Smooth muscle cell (in vitro differentiated cells): ENCODE measurements around the gene SMU1. TPM values are rescaled to one million over a fixed set of nuclear protein-coding genes. Genes with fewer than 3 reads are reported as not detected.

Source experiments
- DNase-seq: peaks from one replicate; lab custom pipeline; 2025; ENCODE audit not compliant: unreplicated experiment; lab: John Stamatoyannopoulos, UW
- H2AFZ ChIP-seq: fragments of 200-600 bp; sonication (generic); 2 replicates; pipeline ENCODE4 v1.6.0; 2016; ENCODE audit warnings: antibody characterized with exemption, low read depth, mild to moderate bottlenecking
- H3F3A ChIP-seq: fragments of 200-600 bp; sonication (generic); 2 replicates; pipeline ENCODE4 v1.6.0; 2017; ENCODE audit warnings: antibody characterized with exemption, low read depth
- H3K27ac ChIP-seq: fragments of 200-600 bp; sonication (generic); 2 replicates; pipeline ENCODE4 v1.5.1; 2016; ENCODE audit warnings: low read depth, mild to moderate bottlenecking
- H3K27me3 ChIP-seq: fragments of 200-600 bp; sonication (generic); 2 replicates; pipeline ENCODE4 v1.6.1; 2016; ENCODE audit warnings: low read depth, mild to moderate bottlenecking
- H3K36me3 ChIP-seq: fragments of 200-600 bp; sonication (generic); 2 replicates; pipeline ENCODE4 v1.5.1; 2016; ENCODE audit warnings: low read depth
- H3K4me1 ChIP-seq: fragments of 200-600 bp; sonication (generic); 2 replicates; pipeline ENCODE4 v1.5.1; 2016; ENCODE audit warnings: low read depth
- H3K4me2 ChIP-seq: fragments of 200-600 bp; sonication (generic); 2 replicates; pipeline ENCODE4 v1.6.0; 2016; ENCODE audit warnings: mild to moderate bottlenecking
- H3K4me3 ChIP-seq: fragments of 200-600 bp; sonication (generic); 2 replicates; pipeline ENCODE4 v1.5.1; 2016; ENCODE audit warnings: mild to moderate bottlenecking
- H3K79me2 ChIP-seq: fragments of 200-600 bp; sonication (generic); 2 replicates; pipeline ENCODE4 v1.6.0; 2016; ENCODE audit warnings: low read depth, mild to moderate bottlenecking
- H3K9ac ChIP-seq: fragments of 200-600 bp; sonication (generic); 2 replicates; pipeline ENCODE4 v1.6.0; 2016; ENCODE audit warnings: low read depth
- H3K9me3 ChIP-seq: fragments of 200-600 bp; sonication (generic); replicated peaks from 2 replicates; pipeline ENCODE4 v1.5.1; 2016; ENCODE audit warnings: low read depth
- H4K20me1 ChIP-seq: fragments of 200-600 bp; sonication (generic); 2 replicates; pipeline ENCODE4 v1.6.0; 2016; ENCODE audit warnings: low read depth
- CTCF ChIP-seq: fragments of 200-600 bp; sonication (generic); IDR thresholded peaks from 2 replicates; pipeline ENCODE4 v1.5.1; 2017; ENCODE audit warnings: borderline replicate concordance, mild to moderate bottlenecking, antibody characterized with exemption; ENCODE audit not compliant: insufficient read depth, poor library complexity, severe bottlenecking
- WGBS: methylation state at CpG from one replicate; pipeline ENCODE4 v1.1.7; 2016; ENCODE audit warnings: low lambda C conversion rate; 5-methylcytosine and 5-hydroxymethylcytosine counted together
- polyA plus RNA-seq: library from polyadenylated mRNA; unstranded; fragments of >200 nt; fragmentation: Nextera tagmentation; extraction: Ambion mirVana; gene quantifications from 2 replicates; pipeline ENCODE4 v1.2.1, GENCODE V29; 2016
- total RNA-seq: library from RNA; depleted of rRNA; stranded (reverse); fragments of >200 nt; gene quantifications from 2 replicates; pipeline ENCODE4 v1.2.3, GENCODE V29; 2014

Gene SMU1
- total and polyA plus RNA-seq, 2 experiments from 2014 or later: 15.1 to 17.4 TPM

- H4K20me1 ChIP-seq: no peaks in the 10 kb centered on the region
- H3K4me3 ChIP-seq: no peak overlapping the region
- no peaks in the 10 kb centered on the region for H3K79me2 ChIP-seq
- peaks cover 11% of the 10 kb centered on the region for H3F3A ChIP-seq
- H3K9me3 ChIP-seq: no peaks in the 10 kb centered on the region
- H3K27me3 ChIP-seq: no peaks in the 10 kb centered on the region
- no peak overlapping the region for H2AFZ ChIP-seq
- no peak overlapping the region for H3K9ac ChIP-seq
- no peak for DNase-seq
- 100% methylated on average over 2 of the region's 2 CpGs for WGBS
- no peak for TF ChIP-seq CTCF
- H3K27ac ChIP-seq: no peak overlapping the region
- peaks cover 16% of the 10 kb centered on the region for H3K36me3 ChIP-seq
- H3K4me2 ChIP-seq: no peak overlapping the region
- no peaks in the 10 kb centered on the region for H3K4me1 ChIP-seq
Observed at GRCh38 chr9:33049680-33050361, 26.7 kb downstream of the SMU1 start.

GRCh38 chr9:33048054-33048465 lies 28.4 kb downstream of the SMU1 start:
- Histone ChIP-seq H3K4me3 (no peak overlapping the region), H3K9me3 (no peaks in the 10 kb centered on the region), H4K20me1 (no peaks in the 10 kb centered on the region), H2AFZ (no peak overlapping the region), H3K27me3 (no peaks in the 10 kb centered on the region), H3K9ac (no peak overlapping the region), H3K27ac (no peak overlapping the region), H3K4me1 (peaks cover 3% of the 10 kb centered on the region), H3K79me2 (no peaks in the 10 kb centered on the region), H3K4me2 (no peak overlapping the region), H3K36me3 (peaks cover 11% of the 10 kb centered on the region), H3F3A (peaks cover 22% of the 10 kb centered on the region)
- 88% methylated on average over 2 of the region's 2 CpGs for WGBS
- no peak for DNase-seq
- no peak for TF ChIP-seq CTCF

- no peaks in the 10 kb centered on the region for H3K27me3 ChIP-seq
- no peak overlapping the region for H3K4me3 ChIP-seq
- DNase-seq: no peak
- no peak overlapping the region for H3K9ac ChIP-seq
- H4K20me1 ChIP-seq: no peaks in the 10 kb centered on the region
- H3K36me3 ChIP-seq: peaks cover 9% of the 10 kb centered on the region
- 92% methylated on average over 1 of the region's 1 CpG for WGBS
- no peak overlapping the region for H3K4me2 ChIP-seq
- no peak overlapping the region for H2AFZ ChIP-seq
- H3F3A ChIP-seq: peaks cover 23% of the 10 kb centered on the region
- peaks cover 3% of the 10 kb centered on the region for H3K4me1 ChIP-seq
- H3K9me3 ChIP-seq: no peaks in the 10 kb centered on the region
- no peaks in the 10 kb centered on the region for H3K79me2 ChIP-seq
- no peak for TF ChIP-seq CTCF
- no peak overlapping the region for H3K27ac ChIP-seq
Observed at GRCh38 chr9:33046061-33046460, 30.4 kb downstream of the SMU1 start.
